Inflammatory macrophage treated with lipopolysaccharide for 1 hour (primary cell): ENCODE data around the gene SNTN.

Experiments used
- DNase-seq, 2 donors: peaks; one replicate each; pipeline ENCODE4 v3.0.0-alpha.2; 2020 to 2022

The SNTN gene

DNA sequence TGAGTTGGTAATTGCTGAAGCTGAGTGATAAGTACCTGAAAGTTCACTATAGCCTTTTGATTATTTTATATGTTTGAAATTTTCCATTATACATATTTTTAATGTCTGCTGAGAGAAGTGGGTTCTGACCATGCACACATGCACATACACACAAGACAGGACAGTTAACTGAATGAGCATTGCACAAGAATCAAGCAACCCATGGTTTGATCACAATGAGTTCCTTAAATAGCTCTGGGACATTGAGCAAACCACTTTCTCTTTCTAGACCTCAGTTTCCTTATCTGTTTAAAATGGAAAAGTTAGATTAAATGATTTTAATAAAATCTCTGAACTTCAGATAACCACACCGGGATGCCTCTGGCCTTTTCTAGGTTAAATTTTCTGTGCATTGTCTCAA, 26.7 kb downstream of the SNTN start:
- peak; percentile 5 to 62 for DNase-seq

DNA sequence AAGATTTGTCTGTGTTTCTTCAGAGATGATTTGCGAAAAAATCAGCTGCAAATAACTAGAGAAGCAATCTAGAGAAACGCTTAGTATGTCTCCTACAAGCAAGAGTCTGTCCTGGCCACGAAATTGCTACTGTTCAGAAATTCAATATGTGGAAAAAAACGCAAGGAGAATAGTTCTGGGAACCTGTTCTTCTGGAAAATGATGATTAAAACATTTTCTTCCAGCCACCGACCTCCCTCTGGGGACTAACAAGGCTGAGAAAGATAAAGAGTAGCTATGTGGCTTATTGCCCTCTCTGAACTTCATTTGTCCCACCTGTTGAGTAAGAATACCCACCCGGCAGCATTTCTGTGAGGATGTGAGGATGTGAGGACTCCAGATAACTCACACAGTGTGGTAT, 31.6 kb downstream of the SNTN start:
- no peak for DNase-seq

DNA sequence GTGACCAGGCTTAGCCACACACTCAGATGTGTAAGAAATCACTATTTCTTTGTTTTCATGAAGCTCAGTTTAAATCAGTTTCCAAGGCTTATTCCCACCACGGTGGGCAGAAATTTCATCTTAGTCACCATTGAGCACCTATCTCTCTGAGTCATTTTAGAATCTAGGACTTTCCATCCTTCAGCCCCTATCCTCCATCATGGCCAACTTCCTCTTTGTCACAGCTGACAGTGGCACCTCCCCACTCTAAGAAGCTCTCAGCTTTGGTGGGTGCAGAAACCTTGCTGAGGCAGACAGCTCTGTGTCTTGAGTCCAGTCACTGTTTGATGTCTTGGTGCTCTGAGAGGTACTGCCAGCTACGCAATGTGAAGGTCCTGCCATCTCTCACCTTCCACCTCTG, 32.9 kb downstream of the SNTN start:
- DNase-seq, result peak in 1 of 2 donors; percentile 3

DNA sequence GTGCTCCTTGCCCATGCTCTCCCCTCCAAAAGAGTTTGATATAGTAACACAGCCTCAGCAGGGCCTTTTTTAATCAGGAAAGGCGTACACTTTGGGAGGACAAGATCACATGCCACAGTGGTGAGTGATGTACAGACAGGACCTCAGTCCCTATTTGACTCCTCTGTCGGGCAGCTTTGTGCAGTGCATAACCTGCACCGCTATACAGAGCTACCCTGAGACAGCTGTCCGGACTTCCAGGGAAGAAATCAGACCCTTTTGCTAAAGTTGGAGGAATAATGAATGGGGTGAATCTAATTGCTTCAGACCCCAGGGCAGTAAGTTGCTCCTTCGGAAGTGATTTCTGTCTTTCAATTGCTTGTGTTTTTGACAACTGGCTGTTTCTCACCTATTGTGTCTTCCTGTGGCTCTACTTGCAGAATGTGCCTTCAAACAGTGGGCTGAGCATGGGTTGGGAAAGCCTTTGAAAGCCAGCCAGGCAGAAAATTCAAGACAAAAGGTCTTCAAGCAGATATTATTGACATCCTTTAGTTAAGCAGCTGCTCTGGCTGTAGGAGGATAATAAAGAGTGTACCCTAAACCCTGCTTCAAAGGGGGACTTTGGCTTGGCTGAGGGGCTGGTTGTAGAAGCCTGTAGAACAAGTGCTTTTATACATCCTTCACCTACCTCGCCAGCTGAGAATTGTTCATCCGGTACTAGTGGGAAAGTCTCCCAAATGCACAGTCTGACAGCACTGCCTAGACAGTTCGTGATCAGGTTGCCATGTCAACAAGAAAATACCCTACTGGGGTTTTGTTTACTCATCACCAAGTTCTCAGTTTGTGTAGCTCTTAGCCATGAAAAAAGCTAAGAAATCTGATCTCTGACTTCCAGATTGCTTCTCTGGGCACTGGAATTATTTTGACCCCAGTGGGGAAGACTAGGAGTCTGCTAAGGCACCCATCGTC, 35.1 kb downstream of the SNTN start:
- no peak for DNase-seq

DNA sequence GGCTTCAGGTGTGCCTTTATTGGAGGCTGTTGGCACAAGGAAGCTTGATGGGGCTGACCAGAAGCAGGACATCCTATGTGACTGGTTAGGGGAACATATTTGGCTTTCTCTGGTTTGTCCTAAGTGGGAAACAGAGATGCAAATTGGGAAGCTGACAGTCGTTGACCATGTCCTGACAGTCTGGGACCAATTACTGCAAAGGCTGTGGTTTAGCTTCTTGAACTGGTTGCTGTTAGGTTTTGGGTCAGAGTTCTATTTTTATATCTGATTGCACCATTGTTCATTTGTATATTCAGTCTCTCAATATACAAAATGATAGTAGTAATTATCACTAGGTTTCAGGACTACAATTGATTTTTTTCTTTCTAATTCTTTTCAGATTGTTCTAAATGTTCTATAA, 36.8 kb downstream of the SNTN start:
- DNase-seq, result no peak

DNA sequence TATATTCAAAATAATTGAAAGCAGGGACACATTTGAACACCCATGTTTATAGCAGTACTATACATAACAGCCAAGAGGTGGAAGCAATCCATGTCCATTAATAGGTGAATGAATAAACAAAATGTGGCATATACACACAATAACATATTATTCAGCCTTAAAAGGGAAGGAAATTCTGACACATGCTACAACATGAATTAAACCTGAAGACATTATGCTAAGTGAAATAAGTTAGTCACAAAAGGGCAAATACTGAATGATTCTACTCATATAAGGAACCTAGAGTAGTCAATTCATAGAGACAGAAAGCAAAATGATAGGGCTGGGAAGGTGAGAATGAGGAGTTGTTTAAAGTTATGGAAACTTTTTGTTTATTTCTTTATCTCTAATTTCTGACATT, 40.9 kb downstream of the SNTN start:
- no peak for DNase-seq

DNA sequence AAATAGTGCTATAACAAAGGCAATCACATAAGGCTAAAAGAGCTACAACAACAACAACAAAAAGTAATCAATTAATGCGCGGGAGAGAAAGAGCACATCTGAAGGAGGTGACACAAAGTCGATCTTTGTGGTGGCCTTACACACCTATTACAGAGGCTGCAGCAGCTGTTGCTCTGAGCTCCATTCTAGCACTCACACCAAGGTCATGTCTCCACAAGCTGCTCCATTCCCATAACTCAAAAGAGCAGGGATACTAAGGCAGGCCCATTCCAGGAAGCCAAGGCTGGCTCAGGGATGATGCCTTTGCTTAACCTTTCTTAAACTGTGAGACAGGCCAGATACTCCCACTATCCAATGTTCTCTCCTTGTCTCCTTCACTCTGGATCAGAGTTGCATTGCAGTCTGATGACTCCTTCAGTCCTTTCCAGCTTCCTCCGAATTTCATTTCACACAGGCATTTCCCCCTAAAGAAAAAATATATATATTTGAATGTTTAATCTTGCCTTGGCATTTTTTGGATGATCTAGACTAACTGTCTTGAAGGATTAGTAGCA, 52.7 kb downstream of the SNTN start:
- DNase-seq, result no peak

DNA sequence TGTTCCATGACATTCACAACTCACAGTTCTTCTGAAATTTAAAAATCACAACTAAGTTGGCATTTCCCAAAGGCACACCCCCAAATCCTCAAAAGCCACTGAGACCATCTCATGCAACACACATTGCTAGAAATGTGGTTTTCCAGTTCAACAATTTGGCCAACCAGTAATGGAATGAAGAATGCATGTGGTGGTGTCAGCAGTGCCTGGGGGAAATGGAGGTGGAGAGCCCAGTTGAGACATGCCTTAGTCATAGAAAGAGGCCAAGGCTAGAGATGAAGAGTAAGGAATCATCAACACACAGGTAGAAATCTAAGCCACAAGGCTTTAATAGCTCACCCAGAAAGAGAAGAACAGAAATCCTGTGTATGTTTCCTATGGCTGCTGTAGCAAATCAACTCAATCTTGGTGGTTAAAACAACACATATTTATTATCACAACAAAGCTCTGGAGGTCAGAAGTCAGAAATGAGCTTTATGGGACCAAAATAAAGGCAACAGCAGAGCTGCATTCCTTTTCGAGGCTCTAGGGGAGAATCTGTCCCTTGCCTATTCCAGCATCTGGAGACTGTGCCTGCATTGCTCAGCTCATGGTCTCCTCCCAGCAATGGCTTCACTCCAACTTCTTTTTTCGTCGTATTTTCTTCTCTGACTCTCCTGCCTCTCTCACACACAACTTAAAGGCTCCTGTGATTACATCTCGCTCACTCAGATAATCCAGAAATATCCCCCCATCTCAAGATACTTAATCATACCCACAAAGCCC, 54.0 kb downstream of the SNTN start:
- DNase-seq, result no peak

DNA sequence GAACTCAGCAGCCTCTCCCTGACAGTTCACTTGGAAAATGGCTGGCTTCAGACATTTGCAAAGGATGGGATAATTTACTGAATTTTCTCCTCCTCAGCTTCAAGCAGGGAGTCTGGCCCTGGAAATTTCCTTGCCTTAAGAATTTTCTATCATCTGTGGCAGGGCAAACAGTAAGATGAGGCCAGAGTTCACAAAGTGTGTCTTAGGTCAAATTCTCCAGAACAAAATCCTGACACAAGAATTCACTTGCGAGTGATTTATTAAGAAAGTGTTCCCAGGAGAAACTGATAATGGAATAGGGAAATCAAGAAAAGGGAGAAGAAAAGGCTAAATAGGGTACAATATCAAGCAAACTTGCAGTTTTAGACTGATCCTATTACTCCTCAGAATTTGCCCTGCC, 55.3 kb downstream of the SNTN start:
- DNase-seq, result no peak

DNA sequence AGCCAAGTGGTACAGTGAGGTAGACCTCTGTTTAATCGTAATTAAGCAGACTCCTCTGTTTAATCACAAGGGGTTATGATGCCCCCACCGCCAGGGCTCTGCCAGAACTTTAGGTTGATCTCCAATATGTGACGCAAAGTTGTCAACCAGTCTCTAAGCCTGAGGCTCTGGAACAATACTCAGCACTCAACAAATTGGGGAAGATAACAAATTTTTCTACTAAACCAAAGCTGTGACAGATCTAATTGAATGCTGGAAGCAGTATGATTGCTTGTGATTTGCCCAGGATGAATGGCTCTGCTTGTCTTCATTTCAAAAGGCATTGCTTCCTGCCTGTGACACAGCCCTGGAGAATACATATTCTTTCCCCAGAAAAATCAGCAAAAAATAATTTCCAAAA, 57.1 kb downstream of the SNTN start:
- no peak for DNase-seq
